Measurements from ENCODE around the gene CNGB1. TPM values are rescaled to one million over a fixed set of nuclear protein-coding genes. Genes with fewer than 3 reads are reported as not detected.
A peak's percentile ranks its signal among the peaks of the same experiment; 100 is the strongest.

Gene CNGB1
- total RNA-seq, 1 donor from 2014 or later = not detected

DNA sequence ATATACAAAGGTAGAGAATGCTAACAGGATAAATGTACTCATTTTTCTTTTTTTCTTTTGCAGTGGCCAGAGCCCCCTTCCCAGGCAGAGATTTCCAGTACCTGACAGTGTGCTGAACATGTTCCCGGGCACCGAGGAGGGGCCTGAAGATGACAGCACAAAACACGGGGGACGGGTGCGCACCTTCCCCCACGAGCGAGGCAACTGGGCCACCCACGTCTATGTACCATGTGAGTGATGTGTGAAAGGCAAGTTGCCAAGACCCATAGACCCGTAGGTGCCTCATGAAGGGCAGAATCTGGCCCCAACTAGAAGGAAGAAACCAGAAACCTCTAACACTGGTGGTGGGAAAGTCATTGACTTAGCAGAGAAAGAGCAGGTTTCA, 31.5 kb upstream of the CNGB1 start:
- Mint-ChIP-seq H3K36me3 (ENCODE audit: insufficient read depth) (peaks cover 19% of the 10 kb centered on the region), H3K9me3 (ENCODE audit: low read depth) (peaks cover 6% of the 10 kb centered on the region), H3K4me3 (ENCODE audit: low read depth) (peak overlapping the region; percentile 87), H3K27me3 (no peaks in the 10 kb centered on the region), H3K27ac (no peak overlapping the region), H3K4me1 (ENCODE audit: low read depth) (peaks cover 11% of the 10 kb centered on the region)
- DNase-seq (ENCODE audit: low spot score, unreplicated experiment) = no peak
- no peak for TF ChIP-seq CTCF (IDR thresholded peaks at IDR 0.05; ENCODE audit: unreplicated experiment)

DNA sequence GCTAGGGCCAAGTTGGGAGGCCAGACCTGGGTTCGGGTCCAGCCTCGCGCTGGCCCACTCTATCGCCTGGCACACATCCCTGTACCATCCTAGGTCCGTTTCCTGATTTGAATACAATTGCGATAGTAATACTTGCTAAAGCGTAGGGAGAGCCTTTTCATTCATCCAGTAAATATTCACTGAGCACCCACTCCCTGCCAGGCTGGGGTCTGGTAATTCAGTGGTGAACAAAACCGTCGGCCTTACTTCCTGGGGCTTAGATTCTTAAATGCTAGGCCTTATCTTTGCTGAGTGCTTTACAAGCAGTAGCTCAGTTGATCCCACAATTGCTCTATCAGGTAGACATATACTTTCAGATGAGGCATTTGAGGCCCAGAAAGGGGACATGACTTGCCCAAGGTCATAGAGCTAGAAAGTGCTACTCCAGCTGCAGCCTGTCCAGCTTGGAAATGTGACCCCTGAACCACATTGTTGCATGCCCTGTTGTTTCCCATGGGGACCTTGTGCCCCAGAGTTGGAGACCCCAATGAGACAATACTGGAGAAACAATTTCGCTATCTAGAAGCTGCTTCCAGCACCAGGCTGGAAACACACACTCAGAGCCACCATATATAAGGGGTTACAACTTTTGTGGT, 31.0 kb upstream of the CNGB1 start:
- peak overlapping the region; percentile 87 for H3K4me3 Mint-ChIP-seq (ENCODE audit: low read depth)
- peaks cover 3% of the 10 kb centered on the region for H3K9me3 Mint-ChIP-seq (ENCODE audit: low read depth)
- DNase-seq (ENCODE audit: low spot score, unreplicated experiment) = no peak
- H3K4me1 Mint-ChIP-seq (ENCODE audit: low read depth) = peaks cover 11% of the 10 kb centered on the region
- H3K27me3 Mint-ChIP-seq = no peaks in the 10 kb centered on the region
- H3K27ac Mint-ChIP-seq = no peak overlapping the region
- no peak for TF ChIP-seq CTCF (IDR thresholded peaks at IDR 0.05; ENCODE audit: unreplicated experiment)
- peaks cover 21% of the 10 kb centered on the region for H3K36me3 Mint-ChIP-seq (ENCODE audit: insufficient read depth)

DNA sequence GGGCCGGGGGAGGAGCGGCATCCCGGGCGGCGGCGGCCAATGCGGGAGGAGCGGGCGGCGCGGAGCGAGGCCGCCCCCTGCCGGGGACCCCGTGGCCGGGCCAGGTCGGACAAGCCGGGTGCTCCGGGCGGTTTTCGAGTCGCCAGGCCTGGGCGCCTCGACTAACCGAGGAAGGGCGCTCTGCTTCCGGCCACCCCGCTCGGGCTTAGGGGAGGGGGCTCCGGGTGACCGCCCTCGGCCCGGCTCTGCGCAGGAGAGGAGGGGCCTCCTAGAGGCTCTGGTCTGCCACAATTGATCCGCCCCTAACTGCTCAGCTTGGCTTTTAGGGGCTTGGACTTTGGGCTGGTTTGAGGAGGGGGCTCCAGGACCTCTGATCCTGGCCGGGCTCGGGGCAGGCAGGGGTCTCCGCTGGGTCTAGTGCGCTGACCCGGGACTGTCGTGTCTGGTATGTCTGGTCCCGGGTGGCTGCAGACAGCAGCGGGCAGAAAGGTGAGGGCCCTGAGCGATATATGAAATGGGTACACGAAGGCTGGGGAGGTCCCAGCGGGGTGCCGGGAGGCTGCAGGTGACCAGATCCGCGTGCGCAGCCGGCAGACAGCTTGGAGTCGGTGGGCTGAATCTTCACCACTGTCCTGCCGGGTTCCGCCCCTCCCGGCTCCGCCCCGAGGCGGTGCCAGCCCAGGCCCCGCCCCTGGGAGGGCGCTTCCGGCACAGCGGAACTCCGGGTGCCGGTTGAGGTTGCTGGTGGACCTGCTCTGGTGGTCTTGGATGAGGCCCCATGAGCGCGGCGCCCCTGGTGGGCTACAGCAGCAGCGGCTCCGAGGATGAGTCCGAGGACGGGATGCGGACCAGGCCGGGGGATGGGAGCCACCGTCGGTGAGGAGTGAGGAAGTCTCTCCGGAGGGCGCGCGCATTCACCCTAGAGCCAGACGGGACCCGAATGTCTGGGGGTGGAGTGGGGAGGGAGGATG, 30.1 kb upstream of the CNGB1 start, which contains the start of gene USB1:
TSS of gene USB1 (plus strand) at position 702 of the 971 bp plus-strand sequence. CDS start at position 779, 77 bp downstream.
- peak within 1 kb of the TSS; percentile 87 for H3K4me3 Mint-ChIP-seq (ENCODE audit: low read depth)
- no peaks in the 10 kb centered on the region for H3K27me3 Mint-ChIP-seq
- peak; percentile 85 for DNase-seq (ENCODE audit: low spot score, unreplicated experiment)
- H3K9me3 Mint-ChIP-seq (ENCODE audit: low read depth) = no peaks in the 10 kb centered on the region
- TF ChIP-seq CTCF (IDR thresholded peaks at IDR 0.05; ENCODE audit: unreplicated experiment) = peak; percentile 82
- peak within 1 kb of the TSS; percentile 92 for H3K27ac Mint-ChIP-seq
- H3K4me1 Mint-ChIP-seq (ENCODE audit: low read depth) = peaks cover 11% of the 10 kb centered on the region
- H3K36me3 Mint-ChIP-seq (ENCODE audit: insufficient read depth) = peaks cover 14% of the 10 kb centered on the region

- no peak for TF ChIP-seq CTCF (IDR thresholded peaks at IDR 0.05; ENCODE audit: unreplicated experiment)
- Mint-ChIP-seq H3K4me3 (ENCODE audit: low read depth) (peak within 1 kb of the TSS; percentile 87), H3K27me3 (no peaks in the 10 kb centered on the region), H3K4me1 (ENCODE audit: low read depth) (peaks cover 11% of the 10 kb centered on the region), H3K36me3 (ENCODE audit: insufficient read depth) (peaks cover 13% of the 10 kb centered on the region), H3K27ac (peak within 1 kb of the TSS; percentile 92), H3K9me3 (ENCODE audit: low read depth) (no peaks in the 10 kb centered on the region)
- DNase-seq (ENCODE audit: low spot score, unreplicated experiment) = no peak
Observed at GRCh38 chr16:57999971-58000705, 29.2 kb upstream of the CNGB1 start, which contains the start of gene ZNF319. Gene ZNF319 (minus strand): TSS chr16:58000672. CDS start chr16:57998265, 2,407 bp downstream.
